H1 (cell line): Measurements from ENCODE around the gene KATNIP. TPM values are rescaled to one million over a fixed set of nuclear protein-coding genes. Genes with fewer than 3 reads are reported as not detected.

ENCODE experiments used
- CTCF ChIA-PET: fragments of 300-600 bp; sonication (Branson Sonifier 250); formaldehyde crosslinking; loops from one replicate; lab custom pipeline; 2021; ENCODE audit not compliant: partially characterized antibody; lab: Charles Lee
- POLR2A ChIA-PET: fragments of 300-600 bp; sonication (Branson Sonifier 250); formaldehyde crosslinking; loops from one replicate; lab custom pipeline; 2021; ENCODE audit warnings: inconsistent platforms; ENCODE audit not compliant: partially characterized antibody; lab: Charles Lee
- DNase-seq, 2 experiments: peaks; one replicate each; pipeline versions ENCODE4 v3.0.0 to v3.0.0-alpha.2; 2010 to 2022; ENCODE audit warnings: low spot score in 2 of 2, low read depth in 1 of 2, mixed read lengths in 1 of 2
- FAIRE-seq: peaks from 2 replicates; lab custom pipeline; 2011; peaks lifted over from hg19 to GRCh38; lab: Jason Lieb, UNC
- H2AFZ ChIP-seq: 2 replicates; pipeline ENCODE4 v1.8.1; 2012; ENCODE audit warnings: low read length, inconsistent platforms
- H2AK5ac ChIP-seq: 2 replicates; pipeline ENCODE4 v1.6.1; 2013; ENCODE audit warnings: low read depth, low read length
- H2BK120ac ChIP-seq: replicated peaks from 2 replicates; pipeline ENCODE3; 2013; ENCODE audit warnings: low read depth, low read length, inconsistent platforms
- H2BK12ac ChIP-seq: 2 replicates; pipeline ENCODE4 v1.6.1; 2013; ENCODE audit warnings: low read depth, low read length
- H2BK15ac ChIP-seq: 2 replicates; pipeline ENCODE4 v1.6.1; 2013; ENCODE audit warnings: low read length
- H2BK20ac ChIP-seq: 2 replicates; pipeline ENCODE4 v1.6.1; 2013; ENCODE audit warnings: low read length
- H2BK5ac ChIP-seq: 2 replicates; pipeline ENCODE4 v1.6.1; 2013; ENCODE audit warnings: low read depth, low read length
- H3K14ac ChIP-seq: 2 replicates; pipeline ENCODE4 v1.6.1; 2013; ENCODE audit warnings: inconsistent platforms; ENCODE audit not compliant: insufficient read length
- H3K18ac ChIP-seq: 2 replicates; pipeline ENCODE4 v1.6.1; 2013; ENCODE audit warnings: low read length; ENCODE audit errors: extremely low read depth
- H3K23ac ChIP-seq: 2 replicates; pipeline ENCODE4 v1.6.1; 2013; ENCODE audit warnings: inconsistent platforms; ENCODE audit not compliant: insufficient read length
- H3K23me2 ChIP-seq: 2 replicates; pipeline ENCODE4 v1.6.1; 2013; ENCODE audit warnings: low read depth, low read length
- H3K27ac ChIP-seq: 2 replicates; pipeline ENCODE4 v1.6.1; 2011; ENCODE audit warnings: low read depth, low read length, inconsistent platforms
- H3K27me3 ChIP-seq, 4 experiments: replicated peaks in 1 of 4; 1 replicate in 1 of 4; 2 replicates in 3 of 4; pipeline versions ENCODE4 v1.6.1 to v1.8.1; 2011 to 2013; ENCODE audit warnings: low read length in 3 of 4, mild to moderate bottlenecking in 3 of 4, inconsistent platforms in 2 of 4, mixed read lengths in 2 of 4, moderate library complexity in 1 of 4; ENCODE audit not compliant: control insufficient read depth in 3 of 4, insufficient read depth in 3 of 4; ENCODE audit errors: extremely low read depth in 1 of 4
- H3K36me3 ChIP-seq, 4 experiments: 2 replicates each; pipeline versions ENCODE4 v1.6.1 to v1.8.1; 2011 to 2013; ENCODE audit warnings: mild to moderate bottlenecking in 4 of 4, low read length in 3 of 4, moderate library complexity in 2 of 4, control low read depth in 1 of 4, inconsistent platforms in 1 of 4; ENCODE audit not compliant: insufficient read depth in 4 of 4, control insufficient read depth in 2 of 4
- H3K4ac ChIP-seq: replicated peaks from 2 replicates; pipeline ENCODE3; 2013; ENCODE audit warnings: low read length, low read depth, mixed read lengths, inconsistent platforms; ENCODE audit not compliant: insufficient read length
- H3K4me1 ChIP-seq, 4 experiments: replicated peaks in 1 of 4; 1 replicate in 1 of 4; 2 replicates in 3 of 4; pipeline versions ENCODE4 v1.6.1 to v1.8.1; 2011 to 2013; ENCODE audit warnings: low read length in 3 of 4, inconsistent platforms in 2 of 4, mixed read lengths in 1 of 4; ENCODE audit not compliant: insufficient read depth in 4 of 4, control insufficient read depth in 3 of 4
- H3K4me2 ChIP-seq, 2 experiments: 2 replicates each; pipeline versions ENCODE4 v1.6.1 to v1.8.1; 2011 to 2013; ENCODE audit warnings: low read depth in 2 of 2, low read length in 2 of 2, control low read depth in 1 of 2, inconsistent platforms in 1 of 2, mild to moderate bottlenecking in 1 of 2; ENCODE audit not compliant: insufficient read depth in 1 of 2
- H3K4me3 ChIP-seq, 4 experiments: fragments of 200-600, 300-600 bp in 1 of 4; sonication (generic), shearing (Covaris generic), sonication (Bioruptor Twin) in 1 of 4; 2 replicates each; pipeline versions ENCODE4 v1.5.1 to v1.8.1; 2011 to 2016; ENCODE audit warnings: low read length in 4 of 4, low read depth in 3 of 4, control low read depth in 2 of 4, inconsistent platforms in 2 of 4, mild to moderate bottlenecking in 2 of 4, mixed read lengths in 1 of 4, moderate library complexity in 1 of 4; ENCODE audit not compliant: insufficient read depth in 2 of 4; ENCODE audit errors: extremely low read depth in 1 of 4
- H3K56ac ChIP-seq: replicated peaks from 2 replicates; pipeline ENCODE3; 2013; ENCODE audit warnings: low read depth, mild to moderate bottlenecking, mixed read lengths, low read length, inconsistent platforms; ENCODE audit not compliant: insufficient read length
- H3K79me1 ChIP-seq: 2 replicates; pipeline ENCODE4 v1.6.1; 2013; ENCODE audit warnings: low read depth, low read length, control low read depth
- H3K79me2 ChIP-seq, 2 experiments: 2 replicates each; pipeline versions ENCODE4 v1.6.1 to v1.8.1; 2012 to 2013; ENCODE audit warnings: low read length in 2 of 2, mild to moderate bottlenecking in 2 of 2, inconsistent platforms in 1 of 2; ENCODE audit not compliant: insufficient read depth in 2 of 2, control insufficient read depth in 1 of 2
- H3K9ac ChIP-seq, 4 experiments: replicated peaks in 1 of 4; 1 replicate in 1 of 4; 2 replicates in 3 of 4; pipeline versions ENCODE4 v1.6.1 to v1.8.1; 2011 to 2013; ENCODE audit warnings: low read depth in 3 of 4, low read length in 3 of 4, control low read depth in 2 of 4, mild to moderate bottlenecking in 2 of 4, moderate library complexity in 2 of 4, inconsistent platforms in 1 of 4; ENCODE audit errors: extremely low read depth in 1 of 4
- H3K9me3 ChIP-seq, 2 experiments: 2 replicates each; pipeline versions ENCODE4 v1.6.1 to v1.8.1; 2012 to 2013; ENCODE audit warnings: mild to moderate bottlenecking in 2 of 2, moderate library complexity in 2 of 2, control low read depth in 1 of 2, inconsistent platforms in 1 of 2, low read depth in 1 of 2, low read length in 1 of 2, mixed read lengths in 1 of 2; ENCODE audit not compliant: insufficient read depth in 2 of 2
- H4K20me1 ChIP-seq, 2 experiments: replicated peaks in 1 of 2; 2 replicates each; pipeline versions ENCODE3 to v1.8.1; 2011 to 2013; ENCODE audit warnings: inconsistent platforms in 2 of 2, low read length in 2 of 2, mild to moderate bottlenecking in 1 of 2; ENCODE audit not compliant: insufficient read depth in 2 of 2, control insufficient read depth in 1 of 2
- H4K5ac ChIP-seq: 2 replicates; pipeline ENCODE4 v1.6.1; 2013; ENCODE audit warnings: low read length, low read depth, mixed read lengths, inconsistent platforms; ENCODE audit not compliant: insufficient read length
- H4K8ac ChIP-seq: 2 replicates; pipeline ENCODE4 v1.8.0; 2013; ENCODE audit warnings: mild to moderate bottlenecking, moderate library complexity, low read length, inconsistent platforms; ENCODE audit not compliant: insufficient read depth; ENCODE audit errors: extremely low read depth
- H4K91ac ChIP-seq: replicated peaks from 2 replicates; pipeline ENCODE3; 2013; ENCODE audit warnings: low read length, mixed read lengths, inconsistent platforms; ENCODE audit not compliant: insufficient read length
- BCL11A ChIP-seq, 2 experiments: IDR thresholded peaks; one replicate each; pipeline ENCODE4 v1.6.1; 2011; ENCODE audit warnings: low read depth in 2 of 2, low read length in 2 of 2, mild to moderate bottlenecking in 2 of 2
- JUND ChIP-seq: IDR thresholded peaks from 2 replicates; pipeline ENCODE4 v1.6.1; 2011; ENCODE audit warnings: mild to moderate bottlenecking, improper control_type of control experiment, low read length
- SUZ12 ChIP-seq: fragments of 200-600 bp; sonication (generic); IDR thresholded peaks from 2 replicates; pipeline ENCODE4 v1.6.1; 2012; ENCODE audit warnings: mild to moderate bottlenecking, inconsistent platforms, low read length, moderate library complexity, mixed read lengths
- TAF7 ChIP-seq: optimal IDR thresholded peaks from 2 replicates; pipeline ENCODE3; 2011; ENCODE audit warnings: low read depth, mild to moderate bottlenecking, inconsistent platforms, low read length, moderate library complexity, borderline replicate concordance
- TBP ChIP-seq: IDR thresholded peaks from 2 replicates; pipeline ENCODE4 v1.6.1; 2011; ENCODE audit warnings: low read depth, low read length, improper control_type of control experiment
- WGBS, 2 experiments: shearing (Covaris generic) in 1 of 2; methylation state at CpG; one replicate each; pipeline versions ENCODE4 v1.1.6 to v1.1.7; 2013 to 2015; ENCODE audit warnings: low lambda C conversion rate in 2 of 2, mixed read lengths in 2 of 2, inconsistent platforms in 1 of 2, low coverage in 1 of 2, missing lambda C conversion rate in 1 of 2; ENCODE audit not compliant: insufficient replicate concordance in 2 of 2, insufficient coverage in 1 of 2, insufficient read length in 1 of 2; ENCODE audit errors: extremely low coverage in 1 of 2, missing lambda C conversion rate in 1 of 2; 5-methylcytosine and 5-hydroxymethylcytosine counted together
- polyA plus RNA-seq, 7 experiments: library from polyadenylated mRNA; depleted of rRNA in 3 of 7; stranded (reverse) in 5 of 7; unstranded in 2 of 7; fragments of >200 nt in 5 of 7; fragments of 200-250 nt in 2 of 7; gene quantifications; 1 replicate in 5 of 7; 2 replicates in 1 of 7; 4 replicates in 1 of 7; pipeline versions ENCODE4 v1.2.1 to v1.2.3, GENCODE V29; 2011 to 2013; ENCODE audit warnings: missing spikeins in 2 of 7, mixed read lengths in 2 of 7
- total RNA-seq: library from RNA; stranded (reverse); fragmentation: NEBNext Ultra II Directional; extraction: Animal tissue kit (Norgen Biotek cat#: 25700); gene quantifications from 2 replicates; pipeline ENCODE4 v1.2.1, GENCODE V29; 2021

The KATNIP gene
- total and polyA plus RNA-seq, 2 of the 8 experiments (the other 6 are each of a cell fraction or from before 2014, with no cell fraction given), result 7.9 to 20.0 TPM

DNA sequence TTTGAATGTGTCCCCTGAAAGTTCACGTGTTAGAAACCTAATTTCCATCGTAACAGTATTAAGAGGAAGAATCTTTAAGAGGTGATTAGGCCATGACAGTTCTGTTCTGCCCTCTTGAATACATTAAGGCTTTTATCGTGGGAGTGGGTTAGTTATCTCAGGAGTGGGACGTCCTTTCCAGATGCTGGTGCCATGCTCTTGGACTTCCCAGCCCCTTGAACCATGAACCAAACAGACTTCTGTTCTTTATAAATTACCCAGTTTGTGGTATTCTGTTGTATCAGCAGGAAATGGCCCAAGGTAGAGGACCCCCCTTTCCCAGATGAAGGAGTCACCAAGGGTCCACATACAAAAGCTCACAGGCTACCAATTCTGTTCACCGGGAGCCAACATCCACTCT, 10.3 kb upstream of the KATNIP start:
- POLR2A ChIA-PET, result interaction anchor here (2.9 kb wide), 1 partner anchor 11 kb away, joined by 7 read pairs; the partner anchor contains the start of genes GTF3C1 and KATNIP
- 71% methylated on average over 5 of the region's 5 CpGs; no CpG with 5 or more reads in 1 of the 2 experiments for WGBS, 2 experiments
- no peak for TF ChIP-seq SUZ12
- TF ChIP-seq JUND, result no peak
- TF ChIP-seq TAF7, result no peak
- TF ChIP-seq BCL11A (IDR thresholded peaks at IDR 0.05; ENCODE audit: low read depth in 2 of 2, low read length in 2 of 2), result no peak
- TF ChIP-seq TBP, result no peak
- TF ChIP-seq, all 59 proteins: peak for 0
- H2BK120ac ChIP-seq, result no peak overlapping the region
- FAIRE-seq (no peak), DNase-seq (no peak)
- no peak overlapping the region for H4K8ac ChIP-seq
- no peak overlapping the region for H3K4me2 ChIP-seq
- no peaks in the 10 kb centered on the region for H3K9me3 ChIP-seq
- H3K4me1 ChIP-seq, result no peaks in the 10 kb centered on the region
- H3K9ac ChIP-seq, result no peak overlapping the region
- H3K36me3 ChIP-seq, result peaks cover 39 to 79% (median 68%) of the 10 kb centered on the region in 4 experiments
- no peak overlapping the region for H3K18ac ChIP-seq
- no peak overlapping the region for H4K91ac ChIP-seq
- H3K79me2 ChIP-seq, result no peaks in the 10 kb centered on the region
- no peak overlapping the region for H3K56ac ChIP-seq
- no peak overlapping the region for H2BK20ac ChIP-seq
- H3K23me2 ChIP-seq, result no peaks in the 10 kb centered on the region; the same call in 1 of the 2 replicates
- H2AK5ac ChIP-seq, result no peak overlapping the region
- H2BK5ac ChIP-seq, result no peak overlapping the region
- no peak overlapping the region for H2BK15ac ChIP-seq
- no peak overlapping the region for H2AFZ ChIP-seq
- no peak overlapping the region for H3K4ac ChIP-seq
- no peak overlapping the region for H3K14ac ChIP-seq
- H3K27ac ChIP-seq, result no peak overlapping the region
- CTCF ChIA-PET, result interaction anchor here (1.1 kb wide), 1 partner anchor 23 kb away, joined by 4 read pairs; no protein-coding TSS in a partner anchor
- H4K5ac ChIP-seq, result no peak overlapping the region
- peaks cover 2 to 4% of the 10 kb centered on the region in 2 experiments for H4K20me1 ChIP-seq
- H2BK12ac ChIP-seq, result no peak overlapping the region
- H3K23ac ChIP-seq, result no peak overlapping the region
- H3K27me3 ChIP-seq, result no peaks in the 10 kb centered on the region
- peaks cover 7% of the 10 kb centered on the region for H3K79me1 ChIP-seq
- H3K4me3 ChIP-seq, result no peak overlapping the region
